GM19351 (cell line): Measurements from ENCODE around the gene PEX7.
"Not testable (repeated sequence)": the region's sequence is repeated elsewhere in the genome, so short reads cannot be mapped to it uniquely, and the experiment has no call there.

Source experiments
- ATAC-seq: cut with Tn5 transposase; IDR thresholded peaks from one replicate; pipeline ENCODE4 v1.9.1; 2021; ENCODE audit warnings: mild to moderate bottlenecking, moderate library complexity; ENCODE audit not compliant: unreplicated experiment

The PEX7 gene

DNA sequence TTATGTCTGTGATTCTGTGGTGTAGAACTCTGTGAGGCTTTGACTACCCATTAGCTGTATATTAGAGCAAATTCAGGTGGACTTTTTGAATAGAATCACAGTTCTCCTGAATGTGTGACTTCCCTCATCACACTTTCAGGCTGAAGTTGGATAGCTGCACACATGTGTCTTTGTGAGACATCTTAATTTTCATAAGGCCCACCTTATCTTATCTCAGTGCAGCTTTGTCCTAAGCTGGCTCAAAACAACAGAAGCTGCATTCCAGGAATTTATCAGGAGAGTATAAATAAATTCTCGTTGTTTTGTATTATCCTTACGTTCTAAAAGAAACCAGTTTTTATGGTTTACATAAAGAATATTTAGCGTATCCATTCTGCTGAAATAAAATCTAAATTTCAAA lies 73.5 kb downstream of the PEX7 start:
- no peak for ATAC-seq

DNA sequence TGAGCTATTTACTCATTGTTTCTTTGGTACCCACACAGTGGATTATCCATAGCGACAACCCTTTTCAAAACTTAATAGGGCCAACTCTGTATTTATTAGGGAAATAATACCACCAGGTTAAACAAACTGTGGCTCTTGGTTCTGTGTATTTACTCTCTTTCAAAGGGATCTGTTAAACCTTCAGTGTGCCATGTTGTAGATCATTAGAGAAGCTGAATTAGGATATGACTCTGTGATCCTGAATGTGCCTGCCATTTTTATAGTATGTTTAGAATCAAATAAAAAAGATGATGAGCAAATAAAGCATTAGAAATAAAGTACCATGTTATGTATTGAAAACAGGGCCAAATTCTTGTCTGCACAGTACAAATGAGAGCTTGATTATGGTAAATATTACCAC lies 74.7 kb downstream of the PEX7 start:
- ATAC-seq, result no peak

DNA sequence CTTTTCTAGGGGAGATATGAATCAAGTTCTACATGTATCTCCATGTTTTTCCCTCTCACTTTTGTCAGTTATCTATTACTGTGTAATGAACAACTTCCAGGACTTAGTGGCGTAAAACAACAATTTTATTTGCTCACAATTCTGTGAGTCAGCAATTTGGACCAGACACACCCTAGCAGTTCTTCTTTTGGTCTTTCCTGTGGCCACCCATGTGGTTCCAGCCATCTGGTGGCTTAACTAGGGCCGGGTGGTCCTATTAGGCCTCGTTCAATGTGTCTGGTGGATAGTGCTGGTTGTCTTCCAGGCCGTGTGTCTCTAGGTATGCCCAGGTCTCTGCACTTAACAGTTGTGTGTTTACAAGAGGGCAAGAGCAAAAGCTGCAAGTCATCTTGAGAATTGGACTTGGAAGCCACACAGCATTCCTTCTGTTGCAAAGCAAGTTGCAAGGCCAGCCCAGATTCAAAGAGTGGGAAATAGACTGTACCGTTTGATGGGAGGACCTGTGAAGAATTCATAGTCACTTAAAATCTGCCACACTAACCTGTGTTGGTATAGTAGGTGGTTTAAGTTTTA lies 78.9 kb downstream of the PEX7 start:
- no peak for ATAC-seq

DNA sequence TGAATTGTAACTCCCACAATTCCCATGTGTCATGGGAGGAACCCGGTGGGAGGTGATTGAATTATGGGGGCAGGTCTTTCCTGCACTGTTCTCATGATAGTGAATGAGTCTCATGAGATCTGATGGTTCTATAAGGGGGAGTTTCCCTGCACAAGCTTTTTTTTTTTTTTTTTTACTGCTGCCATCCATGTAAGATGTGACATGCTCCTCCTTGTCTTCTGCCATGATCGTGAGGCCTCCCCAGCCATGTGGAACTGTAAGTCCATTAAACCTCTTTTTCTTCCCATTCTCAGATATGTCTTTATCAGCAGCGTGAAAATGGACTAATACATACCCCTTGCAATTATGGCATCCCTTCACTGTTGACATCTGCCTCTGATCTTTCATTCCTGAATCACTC lies 82.1 kb downstream of the PEX7 start:
- ATAC-seq, result not testable (repeated sequence)

GRCh38 chr6:136914947-136915346 lies 92.6 kb downstream of the PEX7 start:
- ATAC-seq, result no peak

DNA sequence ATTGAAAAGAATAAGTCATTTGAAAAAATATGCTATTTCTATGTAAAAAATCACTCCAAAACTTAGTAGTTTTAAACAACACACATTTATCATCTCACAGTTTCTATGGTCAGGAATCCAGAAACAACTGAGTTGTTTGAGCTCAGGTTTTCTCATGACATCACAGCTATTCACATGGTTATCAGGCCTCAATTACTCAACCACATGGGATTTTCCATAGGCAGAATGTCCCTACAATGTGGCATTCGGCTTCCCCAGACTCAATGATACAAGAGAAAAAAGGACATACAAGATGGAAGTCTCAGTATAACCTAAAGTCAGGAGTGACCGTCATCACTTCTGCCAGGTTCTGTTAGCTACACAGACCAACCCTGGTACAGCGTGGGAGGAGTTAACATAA lies 96.3 kb downstream of the PEX7 start:
- no peak for ATAC-seq

DNA sequence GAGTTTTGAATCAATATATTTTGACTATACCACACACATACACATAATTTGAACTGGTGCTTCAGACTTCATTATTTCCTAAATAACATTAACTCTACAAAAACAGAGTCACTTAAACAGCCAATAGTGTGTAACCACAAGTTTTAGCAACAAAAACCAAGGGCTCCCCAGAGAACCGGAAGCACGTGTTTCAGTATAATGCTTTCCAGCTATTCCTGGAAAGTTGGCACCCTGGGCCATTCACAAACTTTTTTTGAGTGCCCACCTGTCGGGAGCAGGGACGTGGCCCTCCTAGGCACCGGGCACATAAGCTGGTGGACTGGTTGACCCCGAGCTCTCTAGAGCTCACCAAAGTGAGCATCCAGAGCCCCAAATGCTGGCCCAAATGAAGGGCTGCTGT lies 97.8 kb downstream of the PEX7 start:
- ATAC-seq, result no peak

GRCh38 chr6:136920671-136921380 lies 98.4 kb downstream of the PEX7 start:
- ATAC-seq, result no peak

DNA sequence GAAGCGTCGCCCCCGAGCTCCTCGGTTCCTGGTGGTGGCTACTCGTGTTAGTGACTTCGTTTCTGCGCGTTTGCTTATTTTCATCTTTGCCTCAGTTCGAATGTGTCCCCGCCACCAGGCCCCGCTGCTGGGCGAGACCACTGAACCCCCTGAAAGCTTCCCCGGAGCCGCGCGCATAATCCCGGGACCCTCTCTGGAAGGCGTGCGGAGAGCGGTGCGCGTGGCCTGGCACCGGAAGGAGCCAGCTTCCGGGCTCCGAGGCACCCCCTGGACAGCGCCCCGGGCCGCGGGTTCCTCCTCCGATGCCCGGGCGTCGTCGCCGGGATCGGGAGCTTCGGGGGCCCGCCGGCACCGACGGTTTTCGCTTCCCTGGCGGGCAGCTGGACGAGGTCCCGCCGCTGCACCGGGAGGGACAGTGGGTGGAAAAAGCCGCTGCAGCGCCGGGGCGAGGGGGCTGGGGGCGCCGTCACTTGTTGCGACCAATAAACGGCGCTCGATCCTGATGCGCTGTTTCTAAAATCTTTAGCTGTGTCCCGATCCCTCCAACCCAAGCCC lies 99.1 kb downstream of the PEX7 start:
- no peak for ATAC-seq

- no peak for ATAC-seq
These were observed 99.7 kb downstream of the PEX7 start, which contains the start of gene SLC35D3 for GRCh38 chr6:136921936-136922684. Gene SLC35D3 (plus strand): TSS chr6:136922301. CDS start chr6:136922429, 128 bp downstream.

- ATAC-seq, result no peak
These were observed 100.3 kb downstream of the PEX7 start for GRCh38 chr6:136922685-136923006.

- no peak for ATAC-seq
These were observed 100.9 kb downstream of the PEX7 start for GRCh38 chr6:136923116-136923953.

- no peak for ATAC-seq
These were observed 101.7 kb downstream of the PEX7 start for GRCh38 chr6:136923954-136924673.

- ATAC-seq, result no peak
These were observed 104.0 kb downstream of the PEX7 start for GRCh38 chr6:136926383-136926782.

DNA sequence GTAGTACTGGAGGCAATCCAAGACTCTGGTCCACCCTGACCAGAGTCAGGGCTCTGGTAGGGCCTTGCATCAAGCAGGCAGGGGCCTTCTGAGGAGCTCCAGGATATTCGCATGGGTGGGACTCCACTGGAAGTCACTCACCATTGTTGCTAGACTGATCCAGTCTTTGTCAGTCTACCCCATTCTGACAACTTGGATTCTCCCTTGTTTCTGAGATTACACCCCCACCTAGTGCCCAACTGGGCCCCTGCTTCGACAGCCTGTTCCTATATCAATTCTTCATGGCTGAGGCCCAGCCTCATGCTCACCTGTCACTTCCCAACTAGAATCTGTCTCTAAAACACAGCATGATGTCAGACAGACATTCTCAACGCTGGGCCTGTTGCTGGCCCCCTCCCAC lies 104.9 kb downstream of the PEX7 start:
- ATAC-seq, result no peak

- no peak for ATAC-seq
These were observed 108.1 kb downstream of the PEX7 start for GRCh38 chr6:136930528-136930927.

GRCh38 chr6:136932599-136932998 lies 110.2 kb downstream of the PEX7 start:
- no peak for ATAC-seq

- no peak for ATAC-seq
These were observed 122.7 kb downstream of the PEX7 start for GRCh38 chr6:136945072-136945471.

DNA sequence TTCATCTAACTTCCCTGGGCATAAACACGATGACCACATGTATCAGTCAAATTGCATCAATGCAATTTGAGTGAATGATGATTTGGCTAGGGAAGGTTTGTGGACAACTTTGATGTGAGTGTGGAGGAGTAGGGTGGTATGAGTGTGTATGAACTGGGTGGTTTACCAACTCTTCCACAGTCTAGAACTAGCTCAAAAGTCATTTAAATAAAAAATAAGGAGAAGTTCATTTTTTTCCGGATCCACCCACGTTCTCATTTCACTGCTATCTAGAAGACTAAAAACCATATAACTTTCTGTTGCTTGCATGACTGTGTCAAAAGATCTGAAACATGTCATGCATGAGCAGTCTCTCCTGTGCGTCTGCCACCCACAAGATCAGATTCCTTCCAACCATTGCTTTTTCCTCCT lies 123.3 kb downstream of the PEX7 start:
- ATAC-seq, result peak; percentile 48

- no peak for ATAC-seq
These were observed 124.6 kb downstream of the PEX7 start for GRCh38 chr6:136947037-136947436.
